ENCODE results near the gene GIT2. TPM values are rescaled to one million over a fixed set of nuclear protein-coding genes. Genes with fewer than 3 reads are reported as not detected.

Gene GIT2
- total and polyA plus RNA-seq, 2 of the 13 experiments (the other 11 are each of a cell fraction or from before 2014, with no cell fraction given): 18.4 to 19.8 TPM

- TF ChIP-seq CREM (IDR thresholded peaks at IDR 0.05): peak; percentile 66
- no peak for TF ChIP-seq CREM (CRISPR knock-in tag; IDR thresholded peaks at IDR 0.05)
- no peak for TF ChIP-seq ZNF598 (CRISPR knock-in tag; IDR thresholded peaks at IDR 0.05; ENCODE audit: borderline replicate concordance)
- TF ChIP-seq TBX2 (CRISPR knock-in tag; IDR thresholded peaks at IDR 0.05; ENCODE audit: borderline replicate concordance): peak; percentile 76; the same call in 1 of the 2 replicates
- TF ChIP-seq JUNB (CRISPR knock-in tag; IDR thresholded peaks at IDR 0.05; ENCODE audit: borderline replicate concordance): no peak
- peak; percentile 18; the same call in 1 of the 2 replicates for TF ChIP-seq HNF4G (IDR thresholded peaks at IDR 0.05; ENCODE audit: borderline replicate concordance, low read depth, low read length)
- TF ChIP-seq HNF4G (CRISPR knock-in tag; IDR thresholded peaks at IDR 0.05; ENCODE audit: borderline replicate concordance, low read depth): peak; percentile 10; the same call in 1 of the 2 replicates
- no peak for TF ChIP-seq SMYD3 (CRISPR knock-in tag; IDR thresholded peaks at IDR 0.05)
- TF ChIP-seq MBNL3 (CRISPR knock-in tag; conservative IDR thresholded peaks at IDR 0.05): no peak
- 0 out of 2 replicates have a peak, but pooled peaks have one; percentile 22 for TF ChIP-seq PATZ1 (CRISPR knock-in tag; IDR thresholded peaks at IDR 0.05)
- TF ChIP-seq MBD4 (IDR thresholded peaks at IDR 0.05; ENCODE audit: borderline replicate concordance, low read length): no peak
- TF ChIP-seq ZBTB20 (CRISPR knock-in tag; IDR thresholded peaks at IDR 0.05; ENCODE audit: borderline replicate concordance, low read depth): peak; percentile 11; the same call in 1 of the 2 replicates
- 0 out of 2 replicates have a peak, but pooled peaks have one; percentile 46 for TF ChIP-seq AHDC1 (CRISPR knock-in tag; IDR thresholded peaks at IDR 0.05; ENCODE audit: borderline replicate concordance)
- TF ChIP-seq ZNF616 (CRISPR knock-in tag; IDR thresholded peaks at IDR 0.05; ENCODE audit: low read depth): 0 out of 2 replicates have a peak, but pooled peaks have one; percentile 75
- TF ChIP-seq MED13 (CRISPR knock-in tag; IDR thresholded peaks at IDR 0.05): no peak
- peak; percentile 70 for TF ChIP-seq ZGPAT (CRISPR knock-in tag; IDR thresholded peaks at IDR 0.05)
- TF ChIP-seq CEBPG (CRISPR knock-in tag; IDR thresholded peaks at IDR 0.05): peak; percentile 23; the same call in 1 of the 2 replicates
- peak; percentile 63 for TF ChIP-seq HOXA5 (CRISPR knock-in tag; IDR thresholded peaks at IDR 0.05)
- TF ChIP-seq KDM5A (IDR thresholded peaks at IDR 0.05; ENCODE audit: borderline replicate concordance, low read length): peak; percentile 31; the same call in 1 of the 2 replicates
- no peak for TF ChIP-seq ZNF256 (CRISPR knock-in tag; conservative IDR thresholded peaks at IDR 0.05)
- TF ChIP-seq AHR (CRISPR knock-in tag; IDR thresholded peaks at IDR 0.05): no peak
- TF ChIP-seq KLF13 (CRISPR knock-in tag; IDR thresholded peaks at IDR 0.05): no peak
Observed at GRCh38 chr12:109998904-109999648, 2.9 kb upstream of the GIT2 start, which contains the start of gene ANKRD13A (continued).

Measured in HepG2 (cell line).